SK-N-SH (cell line): ENCODE data around the gene NR3C1. TPM values are rescaled to one million over a fixed set of nuclear protein-coding genes. Genes with fewer than 3 reads are reported as not detected.

Experiments used
- CTCF ChIA-PET: fragments of 300-600, 350-600 bp; formaldehyde crosslinking; extraction: SDS; loops from one replicate; lab custom pipeline; 2021; lab: Yijun Ruan, JAX
- POLR2A ChIA-PET: fragments of 350-600 bp; sonication (Branson Sonifier 250); formaldehyde crosslinking; extraction: SDS; loops from one replicate; lab custom pipeline; 2020; ENCODE audit warnings: antibody characterized with exemption, inconsistent platforms; lab: Yijun Ruan, JAX
- DNase-seq: peaks from one replicate; pipeline ENCODE4 v3.0.0; 2012
- H2AFZ ChIP-seq: fragments of 200-600 bp; sonication (generic); 2 replicates; pipeline ENCODE4 v1.8.1; 2016; ENCODE audit warnings: antibody characterized with exemption, mild to moderate bottlenecking, low read depth
- H3F3A ChIP-seq: fragments of 200-600 bp; sonication (generic); replicated peaks from 2 replicates; pipeline ENCODE3; 2016; ENCODE audit warnings: antibody characterized with exemption, mild to moderate bottlenecking; ENCODE audit not compliant: insufficient read depth
- H3K27ac ChIP-seq, 2 experiments: fragments of 200-500 bp in 1 of 2; fragments of 200-600 bp in 1 of 2; sonication (Bioruptor generic) in 1 of 2; sonication (generic), shearing (Covaris generic) in 1 of 2; 2 replicates each; pipeline versions ENCODE4 v1.5.1 to v1.6.1; 2014 to 2016; ENCODE audit warnings: low read depth in 2 of 2, inconsistent platforms in 1 of 2, low read length in 1 of 2, mild to moderate bottlenecking in 1 of 2, mixed read lengths in 1 of 2
- H3K27me3 ChIP-seq: fragments of 200-600 bp; sonication (generic), shearing (Covaris generic); 2 replicates; pipeline ENCODE4 v1.6.1; 2016; ENCODE audit warnings: mixed run types; ENCODE audit not compliant: insufficient read depth
- H3K36me3 ChIP-seq, 2 experiments: fragments of 200-500 bp in 1 of 2; fragments of 200-600 bp in 1 of 2; sonication (Bioruptor generic) in 1 of 2; sonication (generic) in 1 of 2; replicated peaks in 1 of 2; 2 replicates each; pipeline versions ENCODE3 to v1.5.1; 2014 to 2016; ENCODE audit warnings: low read length in 1 of 2, mild to moderate bottlenecking in 1 of 2; ENCODE audit not compliant: insufficient read depth in 2 of 2, control insufficient read depth in 1 of 2
- H3K4me1 ChIP-seq, 2 experiments: fragments of 200-500 bp in 1 of 2; fragments of 200-600 bp in 1 of 2; sonication (Bioruptor generic) in 1 of 2; sonication (generic), shearing (Covaris generic) in 1 of 2; 2 replicates each; pipeline versions ENCODE4 v1.5.1 to v1.6.1; 2014 to 2016; ENCODE audit warnings: low read depth in 1 of 2, low read length in 1 of 2, mixed run types in 1 of 2; ENCODE audit not compliant: insufficient read depth in 2 of 2, control insufficient read depth in 1 of 2
- H3K4me2 ChIP-seq: fragments of 200-600 bp; sonication (generic), shearing (Covaris generic); 2 replicates; pipeline ENCODE4 v1.6.1; 2017; ENCODE audit warnings: mixed run types
- H3K4me3 ChIP-seq, 2 experiments: fragments of 200-500 bp in 1 of 2; fragments of 200-600 bp in 1 of 2; sonication (Bioruptor generic) in 1 of 2; sonication (generic), shearing (Covaris generic) in 1 of 2; 2 replicates each; pipeline versions ENCODE4 v1.5.1 to v1.8.1; 2014 to 2016; ENCODE audit warnings: low read depth in 2 of 2, inconsistent platforms in 1 of 2, low read length in 1 of 2, mild to moderate bottlenecking in 1 of 2, mixed read lengths in 1 of 2, moderate library complexity in 1 of 2
- H3K79me2 ChIP-seq: fragments of 200-600 bp; sonication (generic); 2 replicates; pipeline ENCODE4 v1.8.1; 2017; ENCODE audit warnings: mild to moderate bottlenecking; ENCODE audit not compliant: insufficient read depth
- H3K9ac ChIP-seq: fragments of 200-600 bp; sonication (generic); 2 replicates; pipeline ENCODE4 v1.6.1; 2017; ENCODE audit warnings: mixed run types
- H3K9me2 ChIP-seq: fragments of 200-600 bp; sonication (generic); 2 replicates; pipeline ENCODE4 v1.6.1; 2017; ENCODE audit warnings: mixed run types
- H3K9me3 ChIP-seq: fragments of 200-600 bp; sonication (generic); 2 replicates; pipeline ENCODE4 v1.6.1; 2017; ENCODE audit warnings: mixed run types, mild to moderate bottlenecking, moderate library complexity
- H4K20me1 ChIP-seq: fragments of 200-600 bp; sonication (generic); 2 replicates; pipeline ENCODE4 v1.6.1; 2017; ENCODE audit warnings: mild to moderate bottlenecking, mixed run types; ENCODE audit not compliant: insufficient read depth
- FOXJ3 ChIP-seq: sonication (generic); formaldehyde crosslinking; IDR thresholded peaks from 2 replicates; pipeline ENCODE4 v1.5.1; 2020; ENCODE audit warnings: mild to moderate bottlenecking, missing genetic modification reagents
- MXI1 ChIP-seq: IDR thresholded peaks from 2 replicates; pipeline ENCODE4 v1.6.1; 2012; ENCODE audit warnings: mild to moderate bottlenecking, low read depth, low read length, improper control_type of control experiment
- NFIC ChIP-seq: IDR thresholded peaks from 2 replicates; pipeline ENCODE4 v1.4.0; 2012; ENCODE audit warnings: borderline replicate concordance
- POLR2AphosphoS5 ChIP-seq: IDR thresholded peaks from 2 replicates; pipeline ENCODE4 v1.6.1; 2012; ENCODE audit warnings: low read depth, low read length
- RCOR1 ChIP-seq: fragments of 150-350 bp; IDR thresholded peaks from 2 replicates; pipeline ENCODE4 v1.6.1; 2017; ENCODE audit warnings: antibody characterized with exemption, low read length
- SIN3A ChIP-seq: IDR thresholded peaks from 2 replicates; pipeline ENCODE4 v1.6.1; 2012; ENCODE audit warnings: low read depth, mild to moderate bottlenecking, low read length, moderate library complexity, borderline replicate concordance
- YY1 ChIP-seq: IDR thresholded peaks from 2 replicates; pipeline ENCODE4 v1.4.0; 2012; ENCODE audit warnings: low read depth, mild to moderate bottlenecking
- ZBTB33 ChIP-seq: IDR thresholded peaks from 2 replicates; pipeline ENCODE4 v1.4.0; 2012; ENCODE audit warnings: low read depth, borderline replicate concordance
- WGBS: methylation state at CpG from one replicate; pipeline ENCODE4 v1.1.6; 2017; ENCODE audit warnings: low lambda C conversion rate; 5-methylcytosine and 5-hydroxymethylcytosine counted together
- polyA plus RNA-seq, 3 experiments: library from polyadenylated mRNA; depleted of rRNA; stranded (reverse); fragments of >200 nt; gene quantifications; 2 replicates each; pipeline ENCODE4 v1.2.3, GENCODE V29; 2012

Gene NR3C1
- polyA plus RNA-seq, 1 of the 3 experiments (the other 2 are of a cell fraction), result 7.1 TPM

DNA sequence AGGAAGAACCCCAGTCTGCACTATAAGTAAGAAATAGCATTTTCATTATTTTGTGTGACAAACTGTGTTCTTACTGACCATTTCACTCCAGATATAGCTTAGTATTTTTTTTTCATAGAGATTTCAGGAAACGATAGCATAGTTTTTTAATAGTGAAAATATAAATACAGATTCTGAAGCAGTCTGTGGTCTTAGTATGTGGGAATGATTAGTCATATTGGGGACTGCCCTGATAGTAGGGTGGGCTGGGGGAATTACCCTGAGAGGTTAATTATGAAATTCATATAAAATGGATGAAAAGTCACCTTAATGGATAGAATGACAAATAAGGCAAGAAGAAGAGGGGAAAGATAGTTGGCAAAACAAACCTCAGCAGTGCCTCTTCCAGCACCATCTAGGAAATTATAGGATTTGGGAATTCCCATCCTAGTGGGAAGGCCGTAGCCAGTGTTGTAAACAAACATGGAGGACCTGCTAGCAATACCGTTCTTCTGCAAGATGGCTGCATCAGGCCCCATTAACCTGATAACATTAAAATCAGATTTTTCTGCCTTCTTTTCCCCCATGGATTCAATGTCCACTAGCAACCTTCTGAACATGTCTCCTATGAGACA lies 23.7 kb upstream of the NR3C1 start:
- no peaks in the 10 kb centered on the region for H3K36me3 ChIP-seq
- 85% methylated on average over 3 of the region's 3 CpGs for WGBS
- no peak overlapping the region for H3K9ac ChIP-seq
- H3K4me2 ChIP-seq, result no peak overlapping the region
- H3K4me3 ChIP-seq, result no peak overlapping the region
- H4K20me1 ChIP-seq, result no peaks in the 10 kb centered on the region
- H3K9me2 ChIP-seq, result no peaks in the 10 kb centered on the region
- CTCF ChIA-PET, result interaction anchor here (1.1 kb wide), 1 partner anchor 540 kb away, joined by 4 read pairs; no protein-coding TSS in a partner anchor
- DNase-seq, result no peak
- H2AFZ ChIP-seq, result no peak overlapping the region
- H3K9me3 ChIP-seq, result no peaks in the 10 kb centered on the region
- TF ChIP-seq POLR2AphosphoS5, result no peak
- no peak for TF ChIP-seq NFIC
- TF ChIP-seq, all 33 proteins: peak for 0
- no peaks in the 10 kb centered on the region for H3F3A ChIP-seq
- H3K79me2 ChIP-seq, result no peaks in the 10 kb centered on the region
- no peaks in the 10 kb centered on the region for H3K27me3 ChIP-seq
- no peak overlapping the region for H3K27ac ChIP-seq
- H3K4me1 ChIP-seq, result no peaks in the 10 kb centered on the region
- POLR2A ChIA-PET, result no interaction called here

DNA sequence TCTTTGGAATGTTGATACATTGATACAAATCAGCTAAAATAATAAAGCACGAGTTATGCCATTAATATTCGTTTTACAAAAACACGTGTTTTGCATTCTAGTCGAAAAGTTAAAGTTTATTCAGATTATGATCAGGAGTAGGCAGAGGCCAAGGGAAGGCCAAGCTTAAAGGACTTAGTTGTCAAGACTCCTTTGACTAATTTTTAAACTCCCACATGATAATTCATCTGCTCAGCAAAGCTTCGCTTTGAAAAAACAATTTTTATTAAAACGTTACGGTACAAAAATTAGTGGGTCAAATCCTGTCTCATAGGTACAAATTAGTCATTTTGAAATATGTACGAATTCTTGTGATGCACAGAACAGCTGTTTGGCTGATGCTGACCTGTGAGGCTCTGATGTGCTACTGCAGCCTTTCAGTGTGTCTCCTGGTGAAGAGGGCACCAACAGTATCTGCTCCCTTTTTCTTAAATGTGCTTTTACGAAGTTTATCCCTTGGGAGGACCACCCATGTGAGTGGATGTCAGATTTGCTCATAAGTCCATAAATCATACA lies 23.0 kb upstream of the NR3C1 start:
- TF ChIP-seq FOXJ3 (CRISPR knock-in tag), result no peak
- TF ChIP-seq ZBTB33, result no peak
- DNase-seq, result no peak
- Histone ChIP-seq H3K27me3 (no peaks in the 10 kb centered on the region), H3K4me2 (no peak overlapping the region), H3K79me2 (no peaks in the 10 kb centered on the region), H3F3A (no peaks in the 10 kb centered on the region), H3K4me3 (no peak overlapping the region), H3K4me1 (no peaks in the 10 kb centered on the region), H2AFZ (no peak overlapping the region), H3K36me3 (no peaks in the 10 kb centered on the region), H3K9ac (no peak overlapping the region), H3K9me3 (no peaks in the 10 kb centered on the region), H4K20me1 (no peaks in the 10 kb centered on the region), H3K9me2 (no peaks in the 10 kb centered on the region), H3K27ac (no peak overlapping the region)
- POLR2A ChIA-PET, result no interaction called here
- CTCF ChIA-PET, result interaction anchor here (1.1 kb wide), 1 partner anchor 541 kb away, joined by 4 read pairs; no protein-coding TSS in a partner anchor
- WGBS, result 85% methylated on average over 9 of the region's 9 CpGs

GRCh38 chr5:143425835-143426234 lies 22.3 kb upstream of the NR3C1 start:
- H4K20me1 ChIP-seq, result no peaks in the 10 kb centered on the region
- H3K9me2 ChIP-seq, result no peaks in the 10 kb centered on the region
- POLR2A ChIA-PET, result no interaction called here
- no peak for DNase-seq
- no peak overlapping the region for H3K4me3 ChIP-seq
- no peak overlapping the region for H2AFZ ChIP-seq
- H3K27me3 ChIP-seq, result no peaks in the 10 kb centered on the region
- TF ChIP-seq SIN3A (no peak), RCOR1 (no peak), MXI1 (no peak), YY1 (no peak)
- H3K9ac ChIP-seq, result no peak overlapping the region
- H3K27ac ChIP-seq, result no peak overlapping the region
- no peaks in the 10 kb centered on the region for H3K79me2 ChIP-seq
- 81% methylated on average over 3 of the region's 3 CpGs for WGBS
- H3K36me3 ChIP-seq, result no peaks in the 10 kb centered on the region
- H3F3A ChIP-seq, result no peaks in the 10 kb centered on the region
- H3K4me1 ChIP-seq, result no peaks in the 10 kb centered on the region
- H3K4me2 ChIP-seq, result no peak overlapping the region
- CTCF ChIA-PET, result interaction anchor here (1.7 kb wide), 1 partner anchor 8 kb away, joined by 3 read pairs; no protein-coding TSS in a partner anchor
- H3K9me3 ChIP-seq, result no peaks in the 10 kb centered on the region
